ENCODE data around the gene TMOD2. TPM values are rescaled to one million over a fixed set of nuclear protein-coding genes. Genes with fewer than 3 reads are reported as not detected.

Gene TMOD2
- total RNA-seq, 1 experiment from 2014 or later, result 0.52 TPM

DNA sequence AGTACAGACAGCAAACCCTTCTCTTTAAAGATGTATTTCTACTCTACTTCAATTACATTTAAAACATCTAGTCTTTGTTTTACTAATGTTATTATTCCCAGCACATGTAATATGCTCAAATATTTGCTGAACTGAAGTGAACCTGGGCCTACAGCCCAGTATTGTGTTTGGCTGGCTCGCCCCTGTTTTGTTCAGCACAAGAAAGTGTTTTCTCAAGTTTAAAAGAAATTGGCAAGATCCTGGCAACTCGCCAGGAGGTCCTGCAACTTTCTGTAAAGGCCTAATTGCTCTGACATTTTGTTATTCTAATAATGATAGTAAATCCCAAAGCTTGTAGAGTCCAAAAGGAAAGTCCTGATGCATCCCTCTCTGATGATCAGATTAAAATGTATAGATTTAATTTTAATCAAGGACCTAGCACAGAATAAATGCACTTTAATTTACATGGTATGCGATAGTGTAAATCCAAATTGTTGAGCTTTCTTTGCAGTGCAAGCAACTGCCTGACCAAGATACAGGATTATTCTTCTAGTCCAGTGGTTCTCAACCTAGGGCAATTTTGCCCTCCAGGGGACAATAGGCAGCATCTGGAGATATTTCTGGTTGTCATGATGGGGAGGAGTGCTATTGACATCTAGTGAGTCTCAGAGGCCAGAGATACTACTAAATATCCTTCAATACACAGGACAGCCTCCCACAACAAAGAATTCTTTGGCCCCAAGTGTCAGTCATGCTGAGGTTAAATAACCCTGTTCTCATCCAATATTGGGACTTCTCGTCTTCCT is 42.3 kb downstream of the TMOD2 start:
- intact Hi-C loops (cut with micrococcal nuclease; ENCODE audit: unreplicated experiment), result no loop called here
- POLR2A ChIA-PET, result no interaction called here
- no peaks in the 10 kb centered on the region for H3K36me3 Mint-ChIP-seq (ENCODE audit: insufficient read depth, unreplicated experiment)
- peaks cover 16% of the 10 kb centered on the region for H3K27me3 Mint-ChIP-seq (ENCODE audit: insufficient read depth, unreplicated experiment)
- H3K4me3 Mint-ChIP-seq (ENCODE audit: unreplicated experiment), result no peak overlapping the region
- H3K4me1 Mint-ChIP-seq (ENCODE audit: low read depth, unreplicated experiment), result no peaks in the 10 kb centered on the region
- H3K9me3 Mint-ChIP-seq (ENCODE audit: unreplicated experiment), result no peaks in the 10 kb centered on the region
- TF ChIP-seq, protein P1, sequence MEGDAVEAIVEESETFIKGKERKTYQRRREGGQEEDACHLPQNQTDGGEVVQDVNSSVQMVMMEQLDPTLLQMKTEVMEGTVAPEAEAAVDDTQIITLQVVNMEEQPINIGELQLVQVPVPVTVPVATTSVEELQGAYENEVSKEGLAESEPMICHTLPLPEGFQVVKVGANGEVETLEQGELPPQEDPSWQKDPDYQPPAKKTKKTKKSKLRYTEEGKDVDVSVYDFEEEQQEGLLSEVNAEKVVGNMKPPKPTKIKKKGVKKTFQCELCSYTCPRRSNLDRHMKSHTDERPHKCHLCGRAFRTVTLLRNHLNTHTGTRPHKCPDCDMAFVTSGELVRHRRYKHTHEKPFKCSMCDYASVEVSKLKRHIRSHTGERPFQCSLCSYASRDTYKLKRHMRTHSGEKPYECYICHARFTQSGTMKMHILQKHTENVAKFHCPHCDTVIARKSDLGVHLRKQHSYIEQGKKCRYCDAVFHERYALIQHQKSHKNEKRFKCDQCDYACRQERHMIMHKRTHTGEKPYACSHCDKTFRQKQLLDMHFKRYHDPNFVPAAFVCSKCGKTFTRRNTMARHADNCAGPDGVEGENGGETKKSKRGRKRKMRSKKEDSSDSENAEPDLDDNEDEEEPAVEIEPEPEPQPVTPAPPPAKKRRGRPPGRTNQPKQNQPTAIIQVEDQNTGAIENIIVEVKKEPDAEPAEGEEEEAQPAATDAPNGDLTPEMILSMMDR (IDR thresholded peaks at IDR 0.05; ENCODE audit: insufficient read depth in 1 of 2, low read depth in 1 of 2, low read length in 1 of 2, severe bottlenecking in 1 of 2, unreplicated experiment in 1 of 2), result no peak
- H3K36me3 ChIP-seq (ENCODE audit: control insufficient read depth, insufficient read depth, low read length), result no peaks in the 10 kb centered on the region
- no peaks in the 10 kb centered on the region for H3K27me3 ChIP-seq (replicated peaks; ENCODE audit: control insufficient read depth, insufficient read depth, low read length)
- no peaks in the 10 kb centered on the region for H3K9me3 ChIP-seq
- no peak overlapping the region for H3K27ac Mint-ChIP-seq (ENCODE audit: unreplicated experiment)
- no TSS peak for BruUV-seq (replicated peaks)
- DNase-seq, result no peak
- H3K4me3 ChIP-seq (ENCODE audit: low read depth, low read length), result no peak overlapping the region
- CTCF ChIA-PET, result no interaction called here
- H3K4me1 ChIP-seq, result no peaks in the 10 kb centered on the region

DNA sequence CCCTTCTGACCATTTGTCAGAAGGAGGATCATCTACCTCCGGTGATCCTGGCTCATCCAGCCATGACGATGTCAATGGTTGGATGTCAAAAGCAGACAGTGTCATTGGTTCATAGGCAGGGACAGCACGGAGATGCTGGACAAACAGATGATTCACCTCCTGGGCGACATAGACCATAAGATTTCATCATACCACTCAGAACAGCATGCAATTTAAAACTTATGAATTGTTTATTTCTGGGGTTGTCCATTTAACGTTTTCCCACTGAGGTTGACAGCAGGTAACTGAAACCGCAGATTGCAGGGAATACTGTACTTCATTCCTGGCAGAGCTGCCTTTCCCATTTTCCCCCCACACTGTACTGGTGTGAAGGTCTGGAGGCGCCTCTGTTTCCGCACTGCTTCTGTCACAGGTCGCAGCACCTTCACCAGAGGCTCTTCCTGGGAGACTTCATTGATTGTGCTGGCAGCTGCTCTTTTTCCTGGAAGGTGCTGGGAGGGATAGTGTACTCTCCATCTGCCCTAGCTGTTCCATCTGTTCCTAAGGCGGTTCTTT is 45.5 kb downstream of the TMOD2 start:
- no peaks in the 10 kb centered on the region for H3K9me3 ChIP-seq
- ChIA-PET POLR2A (no interaction called here), CTCF (no interaction called here)
- BruUV-seq (replicated peaks), result no TSS peak
- Mint-ChIP-seq H3K27me3 (ENCODE audit: insufficient read depth, unreplicated experiment) (peaks cover 6% of the 10 kb centered on the region), H3K27ac (ENCODE audit: unreplicated experiment) (no peak overlapping the region), H3K36me3 (ENCODE audit: insufficient read depth, unreplicated experiment) (no peaks in the 10 kb centered on the region), H3K4me1 (ENCODE audit: low read depth, unreplicated experiment) (no peaks in the 10 kb centered on the region), H3K9me3 (ENCODE audit: unreplicated experiment) (no peaks in the 10 kb centered on the region), H3K4me3 (ENCODE audit: unreplicated experiment) (peak overlapping the region; percentile 48)
- DNase-seq, result no peak
- TF ChIP-seq, protein P1 (IDR thresholded peaks at IDR 0.05; ENCODE audit: insufficient read depth in 1 of 2, low read depth in 1 of 2, low read length in 1 of 2, severe bottlenecking in 1 of 2, unreplicated experiment in 1 of 2), result no peak
- no peak overlapping the region for H3K4me3 ChIP-seq (ENCODE audit: low read depth, low read length)
- H3K4me1 ChIP-seq, result peaks cover 4% of the 10 kb centered on the region; the same call in 1 of the 2 replicates
- intact Hi-C loops (cut with micrococcal nuclease; ENCODE audit: unreplicated experiment), result no loop called here
- no peaks in the 10 kb centered on the region for H3K36me3 ChIP-seq (ENCODE audit: control insufficient read depth, insufficient read depth, low read length)
- no peaks in the 10 kb centered on the region for H3K27me3 ChIP-seq (replicated peaks; ENCODE audit: control insufficient read depth, insufficient read depth, low read length)

DNA sequence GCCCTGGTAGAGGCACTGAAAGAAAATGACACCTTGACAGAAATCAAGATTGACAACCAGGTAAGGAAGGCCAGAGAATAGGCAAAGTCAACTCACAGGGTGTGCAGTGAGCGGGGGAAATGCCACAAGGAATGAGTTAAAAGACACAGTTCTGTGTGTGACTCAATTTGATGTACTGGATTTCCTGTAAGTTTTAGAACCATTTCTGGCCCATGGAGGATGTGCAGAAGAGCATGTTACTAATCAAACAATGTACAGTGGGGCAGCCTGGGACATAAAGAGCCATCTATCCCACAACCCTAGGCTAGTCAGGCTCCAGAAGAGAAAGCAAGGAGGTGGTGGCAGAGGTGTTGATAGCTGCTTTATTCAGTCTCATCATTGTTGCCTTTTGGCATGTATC is 46.9 kb downstream of the TMOD2 start:
- no peak for DNase-seq
- Mint-ChIP-seq H3K4me3 (ENCODE audit: unreplicated experiment) (no peak overlapping the region), H3K4me1 (ENCODE audit: low read depth, unreplicated experiment) (no peaks in the 10 kb centered on the region), H3K27me3 (ENCODE audit: insufficient read depth, unreplicated experiment) (peaks cover 6% of the 10 kb centered on the region), H3K9me3 (ENCODE audit: unreplicated experiment) (no peaks in the 10 kb centered on the region), H3K36me3 (ENCODE audit: insufficient read depth, unreplicated experiment) (no peaks in the 10 kb centered on the region), H3K27ac (ENCODE audit: unreplicated experiment) (no peak overlapping the region)
- no peaks in the 10 kb centered on the region for H3K27me3 ChIP-seq (replicated peaks; ENCODE audit: control insufficient read depth, insufficient read depth, low read length)
- POLR2A ChIA-PET, result no interaction called here
- no peaks in the 10 kb centered on the region for H3K36me3 ChIP-seq (ENCODE audit: control insufficient read depth, insufficient read depth, low read length)
- H3K9me3 ChIP-seq, result no peaks in the 10 kb centered on the region
- CTCF ChIA-PET, result no interaction called here
- H3K4me3 ChIP-seq (ENCODE audit: low read depth, low read length), result no peak overlapping the region
- peaks cover 4% of the 10 kb centered on the region; the same call in 1 of the 2 replicates for H3K4me1 ChIP-seq
- TF ChIP-seq, protein P1 (IDR thresholded peaks at IDR 0.05; ENCODE audit: insufficient read depth in 1 of 2, low read depth in 1 of 2, low read length in 1 of 2, severe bottlenecking in 1 of 2, unreplicated experiment in 1 of 2), result no peak
- intact Hi-C loops (cut with micrococcal nuclease; ENCODE audit: unreplicated experiment), result no loop called here
- BruUV-seq (replicated peaks), result no TSS peak
